ENCODE data around the gene ZNFX1.
"Not testable (repeated sequence)": the region's sequence is repeated elsewhere in the genome, so short reads cannot be mapped to it uniquely, and the experiment has no call there.

The ZNFX1 gene

GRCh38 chr20:49207076-49207475, 70.8 kb downstream of the ZNFX1 start:
- DNase-seq: peak; percentile 7

DNA sequence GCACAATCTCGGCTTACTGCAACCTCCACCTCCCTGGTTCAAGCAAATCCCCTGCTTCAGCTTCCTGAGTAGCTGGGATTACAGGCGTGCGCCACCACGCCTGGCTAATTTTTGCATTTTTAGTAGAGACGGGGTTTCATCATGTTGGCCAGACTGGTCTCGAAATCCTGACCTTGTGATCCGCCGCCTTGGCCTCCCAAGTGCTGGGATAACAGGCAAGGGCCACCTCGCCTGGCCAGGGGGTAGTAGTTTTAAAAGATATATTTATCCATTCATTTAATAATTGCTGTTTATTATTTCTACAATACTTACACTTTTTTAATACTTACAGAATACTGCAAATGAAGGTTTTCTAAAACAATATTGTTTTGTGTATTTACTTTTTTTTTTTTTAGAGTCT, 74.1 kb downstream of the ZNFX1 start:
- DNase-seq: no peak

GRCh38 chr20:49203011-49203410, 74.8 kb downstream of the ZNFX1 start:
- no peak for DNase-seq

- DNase-seq: no peak
Observed at GRCh38 chr20:49199729-49200293, 78.0 kb downstream of the ZNFX1 start.

GRCh38 chr20:49192944-49193518, 84.8 kb downstream of the ZNFX1 start:
- not testable (repeated sequence) for DNase-seq
